ENCODE measurements around the gene POU1F1.
"Not testable (repeated sequence)": the region's sequence is repeated elsewhere in the genome, so short reads cannot be mapped to it uniquely, and the experiment has no call there.

POU1F1 gene, protein sequence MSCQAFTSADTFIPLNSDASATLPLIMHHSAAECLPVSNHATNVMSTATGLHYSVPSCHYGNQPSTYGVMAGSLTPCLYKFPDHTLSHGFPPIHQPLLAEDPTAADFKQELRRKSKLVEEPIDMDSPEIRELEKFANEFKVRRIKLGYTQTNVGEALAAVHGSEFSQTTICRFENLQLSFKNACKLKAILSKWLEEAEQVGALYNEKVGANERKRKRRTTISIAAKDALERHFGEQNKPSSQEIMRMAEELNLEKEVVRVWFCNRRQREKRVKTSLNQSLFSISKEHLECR

DNA sequence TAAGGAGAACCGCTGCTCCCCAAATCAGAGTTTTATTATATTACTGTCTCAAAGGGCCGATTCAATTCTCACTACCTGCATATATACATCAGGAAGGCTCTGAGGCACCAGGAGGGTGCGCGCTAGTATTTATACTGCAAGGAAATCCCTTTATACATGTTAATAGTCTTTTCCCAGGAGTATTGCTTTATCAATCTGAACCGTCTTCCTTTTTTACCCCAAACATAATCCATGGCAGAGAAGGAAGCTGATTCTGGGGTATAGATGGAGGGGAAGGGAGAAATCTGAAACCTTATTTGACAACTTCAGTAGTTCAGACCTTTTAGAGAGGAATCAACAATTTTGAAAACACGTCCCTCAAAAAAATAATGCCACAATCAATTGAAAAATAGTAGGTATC, at the start of gene POU1F1:
Gene POU1F1 (minus strand): TSS at position 101 of the 400 bp plus-strand sequence. CDS start 122 bp downstream, outside the sequence.
- no peak for DNase-seq (ENCODE audit: low read depth)

DNA sequence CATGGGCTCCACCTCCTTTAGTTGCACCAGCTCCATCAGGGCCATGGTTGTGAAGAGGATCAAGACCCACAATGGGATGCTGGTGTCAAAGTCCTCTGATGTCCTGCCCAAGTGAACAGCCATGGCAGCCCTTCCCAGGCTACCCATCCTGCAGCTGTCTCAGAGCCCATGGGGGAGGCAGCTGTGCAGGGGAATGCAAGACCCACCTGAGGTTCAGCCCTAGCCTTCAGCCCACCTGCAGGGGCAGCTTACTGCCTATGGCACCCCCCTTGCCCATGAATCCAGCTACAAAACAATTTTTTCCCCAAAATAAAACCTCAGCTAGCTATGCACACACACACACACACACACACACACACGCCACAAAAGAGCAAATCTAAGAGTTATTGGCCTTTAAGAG, 48.2 kb upstream of the POU1F1 start:
- DNase-seq (ENCODE audit: low read depth), result no peak

DNA sequence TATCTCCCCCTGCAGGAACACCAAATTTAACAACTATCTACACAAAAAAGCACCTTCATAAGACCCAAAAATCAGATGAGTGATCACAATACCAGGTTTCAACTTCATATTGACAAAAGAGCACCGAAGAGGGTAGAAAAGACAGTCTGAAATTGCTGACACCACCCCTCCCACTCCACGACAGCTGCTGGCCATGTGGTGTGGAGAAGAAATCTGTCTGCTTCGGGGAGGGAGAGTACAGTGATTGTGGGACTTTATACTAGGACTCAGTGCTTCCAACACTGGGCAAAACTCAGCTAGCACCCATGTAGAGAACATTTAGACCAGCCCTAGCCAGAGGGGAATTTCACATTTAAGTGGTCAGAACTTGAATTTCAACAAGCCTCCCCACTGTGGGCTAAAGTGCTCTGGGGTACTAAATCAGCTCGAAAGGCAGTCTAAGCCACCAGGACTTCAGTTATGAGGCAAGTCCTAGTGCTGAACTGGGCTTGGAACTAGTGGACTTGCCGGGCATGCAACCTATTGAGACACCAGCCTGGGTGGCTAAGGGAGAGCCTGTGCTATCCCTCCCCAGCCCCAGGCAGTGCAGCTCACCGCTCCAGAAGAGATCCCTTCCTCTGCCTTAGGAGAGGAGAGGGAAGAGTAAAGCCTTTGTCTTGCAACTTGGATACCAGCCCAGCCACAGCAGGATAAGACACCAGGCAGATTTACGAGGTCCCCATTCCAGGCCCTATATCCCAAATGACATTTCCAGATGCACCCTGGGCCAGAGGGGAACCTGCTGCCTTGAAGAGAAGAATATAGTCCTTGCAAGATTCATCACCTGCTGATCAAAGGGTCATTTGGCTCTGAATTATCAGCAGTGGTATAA, 44.6 kb upstream of the POU1F1 start:
- no peak for DNase-seq (ENCODE audit: low read depth)

DNA sequence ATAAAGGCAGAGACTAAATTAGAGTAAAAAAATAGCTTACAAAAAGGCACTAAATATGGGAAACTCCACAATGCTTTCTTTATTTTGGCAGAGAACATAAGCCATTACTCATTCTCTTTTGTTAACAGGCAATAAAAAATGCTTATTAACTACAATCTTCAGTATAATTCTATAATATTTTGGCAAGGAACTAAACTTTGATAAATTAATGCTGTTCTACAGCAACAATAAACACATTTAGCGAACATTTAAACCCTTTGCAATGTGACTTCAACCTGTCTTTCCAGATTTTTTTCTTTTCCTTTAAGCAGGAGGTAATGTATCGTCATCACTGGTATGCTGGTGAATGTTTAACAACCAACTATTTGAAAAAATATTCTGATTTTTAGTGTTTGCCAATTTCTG, 42.2 kb upstream of the POU1F1 start:
- DNase-seq (ENCODE audit: low read depth), result no peak

DNA sequence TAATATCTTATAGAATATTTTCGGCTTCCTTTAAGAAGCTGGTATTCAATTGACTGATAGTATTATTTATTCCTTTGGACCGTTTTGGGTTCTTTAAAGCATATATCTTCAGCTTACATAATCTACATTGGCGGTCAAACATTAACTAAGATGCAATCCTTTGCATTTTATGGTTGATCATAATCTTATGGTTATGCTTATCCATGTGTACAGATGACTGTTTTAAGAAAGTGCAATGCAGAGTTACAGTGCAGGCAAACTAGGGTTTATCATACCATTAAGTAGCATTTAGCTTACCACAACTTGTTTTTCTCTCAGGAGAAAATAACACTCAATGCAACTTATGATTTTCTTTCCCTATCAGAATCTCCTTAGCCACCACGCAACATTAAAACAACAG, 41.4 kb upstream of the POU1F1 start:
- DNase-seq (ENCODE audit: low read depth), result no peak

DNA sequence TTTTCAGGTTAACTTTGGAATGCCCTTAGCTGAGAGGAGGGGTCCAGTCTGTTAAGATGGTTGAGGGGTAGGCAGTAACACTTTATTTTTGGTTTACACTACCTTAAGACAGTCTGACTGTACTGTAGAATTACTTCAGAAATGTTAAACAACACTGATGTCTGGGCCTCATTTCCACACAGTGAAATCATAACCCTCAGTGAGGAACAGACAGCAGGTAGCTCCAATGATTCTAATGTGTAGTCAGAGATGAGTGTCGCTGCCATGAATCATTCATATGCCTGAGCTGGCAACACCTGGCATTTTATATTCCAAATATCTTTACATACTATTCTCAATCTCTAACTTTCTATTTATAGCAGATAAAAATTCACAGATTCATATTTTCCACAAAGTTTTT, 37.3 kb upstream of the POU1F1 start:
- DNase-seq (ENCODE audit: low read depth), result no peak

DNA sequence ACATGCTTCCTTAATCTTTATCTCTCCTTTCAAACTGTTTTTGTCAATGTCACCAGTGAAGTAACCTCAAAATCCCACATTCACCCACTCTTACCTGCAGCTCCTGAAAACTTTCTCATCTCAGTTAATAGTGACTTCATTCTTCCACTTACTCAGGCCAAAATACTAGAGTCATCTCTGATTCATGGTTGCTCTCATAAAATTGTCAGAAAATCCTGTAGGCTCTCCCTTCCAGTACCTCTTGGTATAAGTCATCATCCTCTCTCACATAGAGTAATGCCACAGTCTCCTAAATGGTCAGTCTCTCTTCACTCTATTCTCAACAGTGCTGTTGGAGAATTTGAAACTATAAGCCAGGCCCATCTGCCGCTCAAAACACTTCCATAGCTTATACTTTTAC, 34.9 kb upstream of the POU1F1 start:
- DNase-seq (ENCODE audit: low read depth), result no peak

DNA sequence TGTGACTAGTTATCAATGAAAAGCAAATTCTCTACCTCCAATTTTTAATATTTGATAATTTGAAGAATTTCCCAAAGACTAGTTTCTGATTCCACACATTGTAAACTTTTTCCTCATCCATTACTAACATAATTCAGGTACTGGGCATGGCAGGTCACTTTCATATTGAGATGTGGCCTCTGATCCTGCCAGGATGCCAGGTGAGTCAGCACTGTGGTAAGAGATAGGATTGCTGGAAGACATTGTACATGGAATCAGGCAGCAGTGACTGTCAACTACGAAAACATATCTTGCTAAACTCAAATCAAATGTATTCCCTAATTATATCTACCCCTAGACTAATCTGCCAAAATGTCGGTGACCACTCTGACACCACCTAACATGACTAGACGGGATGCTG, 33.2 kb upstream of the POU1F1 start:
- no peak for DNase-seq (ENCODE audit: low read depth)

DNA sequence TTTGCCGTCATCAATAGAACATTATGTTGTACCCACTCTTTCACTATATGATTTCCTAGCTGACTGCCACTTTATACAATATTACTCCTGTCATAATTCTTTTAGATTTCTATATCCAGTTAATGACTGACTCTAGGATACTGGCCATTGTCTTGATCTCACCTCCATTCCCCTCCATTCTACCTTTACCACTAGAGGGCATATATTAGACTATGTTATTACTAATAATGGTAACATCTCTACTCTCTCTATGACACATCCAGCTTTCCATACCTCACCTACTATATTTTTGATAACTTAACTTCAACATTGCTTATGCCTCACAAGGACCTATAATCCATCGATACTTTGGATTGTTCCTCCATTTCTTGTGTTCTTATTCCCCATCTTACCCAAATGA, 31.4 kb upstream of the POU1F1 start:
- no peak for DNase-seq (ENCODE audit: low read depth)

DNA sequence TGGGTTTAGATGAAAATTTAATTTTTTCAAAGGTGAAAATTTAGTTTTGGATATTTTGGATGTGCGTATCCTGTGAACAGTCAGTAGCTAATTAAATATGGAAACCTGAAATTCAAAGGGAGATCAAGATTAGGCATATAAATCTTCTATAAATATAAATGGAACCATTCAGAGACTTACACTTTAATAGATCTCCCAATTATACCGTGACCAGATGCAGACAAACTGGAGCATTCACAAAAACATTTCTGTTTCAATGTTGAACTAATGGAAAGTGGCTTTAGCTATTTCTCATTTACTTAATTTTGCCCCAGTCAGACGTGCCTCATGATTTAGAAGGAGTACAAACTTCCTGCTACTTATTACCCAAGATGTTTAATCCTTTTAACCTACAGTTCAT, 29.1 kb upstream of the POU1F1 start:
- no peak for DNase-seq (ENCODE audit: low read depth)

DNA sequence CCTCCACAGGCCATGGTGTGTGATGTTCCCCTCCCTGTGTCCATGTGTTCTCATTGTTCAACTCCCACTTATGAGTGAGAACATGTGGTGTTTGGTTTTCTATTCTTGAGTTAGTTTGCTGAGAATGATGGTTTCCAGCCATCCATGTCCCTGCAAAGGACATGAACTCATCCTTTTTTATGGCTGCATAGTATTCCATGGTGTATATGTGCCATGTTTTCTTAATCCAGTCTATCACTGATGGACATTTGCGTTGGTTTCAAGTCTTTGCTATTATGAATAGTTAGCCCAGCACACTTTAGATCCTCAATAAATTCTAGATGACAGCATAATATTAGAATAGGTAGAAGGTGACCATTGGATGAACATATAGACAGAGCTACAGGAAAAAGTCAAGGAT, 28.6 kb upstream of the POU1F1 start:
- DNase-seq (ENCODE audit: low read depth), result not testable (repeated sequence)

DNA sequence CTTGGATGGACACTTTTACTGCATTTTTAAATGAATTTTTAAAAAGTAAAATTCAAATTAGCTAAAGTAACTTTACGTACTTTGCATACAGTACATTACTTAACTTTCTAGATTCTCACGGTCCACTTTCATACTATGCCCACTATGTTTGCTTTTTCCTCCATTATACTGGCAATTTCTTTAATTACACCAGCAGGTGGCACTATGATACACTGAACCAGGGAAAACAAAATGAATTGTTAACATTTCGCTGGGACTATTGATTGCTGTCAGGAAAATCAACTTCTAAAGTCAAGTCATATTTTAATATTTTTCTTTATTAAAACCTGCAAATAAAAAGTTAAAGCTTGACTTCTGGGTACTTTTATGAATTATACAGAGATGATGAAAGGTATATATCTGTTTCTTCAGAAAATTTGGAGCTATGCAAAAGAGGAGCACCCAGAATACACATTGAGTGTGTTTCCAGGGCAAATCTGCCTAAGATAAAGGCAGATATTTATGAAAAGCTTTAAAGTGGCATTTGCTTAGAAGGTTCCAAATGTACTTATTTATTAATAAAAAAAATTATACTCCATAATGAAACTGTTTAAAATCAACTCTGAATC, 21.8 kb upstream of the POU1F1 start:
- DNase-seq (ENCODE audit: low read depth), result no peak

DNA sequence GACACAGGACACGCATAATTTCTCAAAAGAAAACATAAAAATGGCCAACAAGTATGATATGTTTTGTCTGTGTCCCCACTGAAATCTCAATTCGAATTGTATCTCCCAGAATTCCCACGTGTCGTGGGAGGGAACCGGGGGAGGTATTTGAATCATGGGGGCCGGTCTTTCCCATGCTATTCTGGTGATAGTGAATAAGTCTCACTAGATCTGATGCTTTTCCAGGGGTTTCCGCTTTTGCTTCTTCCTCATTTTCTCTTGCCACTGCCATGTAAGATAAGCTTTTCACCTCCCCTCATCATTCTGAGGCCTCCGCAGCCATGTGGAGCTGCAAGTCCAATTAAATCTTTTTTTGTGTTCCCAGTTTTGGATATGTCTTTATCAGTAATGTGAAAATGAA, 12.1 kb upstream of the POU1F1 start:
- no peak for DNase-seq (ENCODE audit: low read depth)

DNA sequence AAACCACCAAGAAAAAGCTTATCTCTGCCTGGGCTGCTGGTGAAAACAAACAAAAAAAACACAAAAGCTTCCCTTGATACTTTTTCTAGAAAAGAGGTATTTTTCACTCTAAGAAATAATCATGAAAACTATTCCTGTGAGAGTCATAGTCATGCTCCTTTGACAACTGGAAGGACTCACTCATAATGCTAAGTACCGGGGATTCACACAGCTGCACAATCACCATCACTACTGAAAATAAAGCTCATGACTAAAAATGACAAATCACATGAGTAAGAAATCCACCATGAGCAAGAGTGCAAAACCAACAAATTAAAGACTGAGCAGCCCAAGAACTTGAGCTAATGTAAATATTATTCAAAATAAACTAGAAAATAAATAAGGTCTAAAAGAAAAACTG, 10.6 kb upstream of the POU1F1 start:
- DNase-seq (ENCODE audit: low read depth), result no peak

DNA sequence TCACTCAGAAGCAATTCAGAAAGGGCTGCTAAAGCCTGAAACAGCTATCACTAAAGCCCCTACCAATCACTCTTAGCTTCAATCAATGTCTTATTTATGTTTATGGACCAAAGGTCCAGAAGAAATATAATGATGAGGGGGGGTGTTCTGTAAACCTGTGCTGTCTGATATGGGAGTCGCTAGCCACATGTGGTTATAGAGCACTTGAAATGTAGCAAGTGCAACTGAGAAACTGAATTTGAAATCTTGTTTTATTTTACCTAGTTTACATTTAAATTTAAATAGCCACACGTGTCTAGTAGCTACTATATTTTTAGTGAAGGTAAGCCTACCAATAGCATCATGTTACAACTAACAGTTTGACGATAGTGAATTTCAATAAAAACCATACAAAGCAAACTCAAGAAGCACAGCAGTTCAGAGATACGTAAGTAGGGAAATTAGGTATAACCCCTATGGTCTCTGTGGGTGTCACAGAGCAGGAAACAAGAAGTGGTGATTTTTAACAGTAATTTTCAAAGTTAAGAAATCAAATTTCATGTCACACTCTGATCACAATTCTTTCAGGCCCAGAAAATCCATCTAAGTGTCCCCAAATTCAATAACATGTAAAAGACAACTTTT, 3.6 kb downstream of the POU1F1 start:
- DNase-seq (ENCODE audit: low read depth), result no peak

DNA sequence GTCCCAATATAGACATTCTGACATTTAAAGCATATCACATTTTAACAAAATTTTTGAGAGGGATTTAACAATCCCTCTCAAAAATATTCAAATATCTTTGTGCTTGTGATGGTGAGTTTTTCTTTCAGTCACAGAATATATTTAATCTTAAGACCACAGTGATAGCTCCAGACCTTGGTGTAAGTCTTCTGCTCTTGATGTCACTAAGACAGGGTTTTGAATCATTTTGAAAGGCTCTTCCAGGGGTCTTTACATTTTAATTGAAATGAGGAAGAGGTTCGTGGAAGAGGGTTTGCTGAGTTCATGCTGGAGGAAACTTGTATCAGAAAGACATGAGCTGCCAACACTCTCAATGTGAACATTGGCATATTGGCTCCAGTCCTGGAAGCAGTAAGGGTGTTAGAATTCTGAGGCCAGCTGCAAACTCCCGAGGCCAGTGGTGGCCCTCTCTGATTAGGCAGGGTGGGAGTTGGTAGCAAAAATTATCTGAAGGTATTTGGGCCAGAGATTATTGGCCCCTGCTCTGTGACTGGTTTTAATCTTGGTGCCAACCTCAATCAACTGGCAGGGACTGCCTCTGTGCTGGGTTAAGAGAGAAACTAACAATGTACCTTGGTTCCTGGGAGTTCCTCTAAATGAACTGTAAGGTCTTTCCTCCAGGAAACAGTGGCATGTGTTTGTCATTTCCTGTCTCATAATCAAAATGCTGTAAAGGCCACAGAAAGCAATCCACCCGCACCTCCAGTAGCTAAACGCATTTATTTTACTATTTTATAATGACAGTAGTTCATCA, 5.3 kb downstream of the POU1F1 start:
- DNase-seq (ENCODE audit: low read depth), result no peak

DNA sequence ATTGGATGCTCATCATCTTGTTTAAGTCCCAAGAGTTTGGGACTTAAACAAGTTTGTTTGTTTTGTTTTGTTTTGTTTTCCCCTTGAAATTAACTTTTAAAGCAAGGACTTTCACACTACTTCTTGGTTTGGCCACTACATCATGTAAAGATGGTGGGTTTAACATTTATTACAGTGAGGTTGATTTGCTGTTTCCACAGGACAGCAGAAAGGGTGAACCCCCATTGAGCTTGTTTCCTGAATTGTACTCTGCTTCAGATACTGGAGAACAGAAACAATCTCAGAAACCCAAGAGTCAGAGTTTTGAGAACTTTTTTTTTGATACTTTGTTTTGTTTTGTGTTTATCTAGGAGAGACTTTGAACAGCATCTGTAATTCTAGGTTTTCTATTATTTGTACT, 6.7 kb downstream of the POU1F1 start:
- no peak for DNase-seq (ENCODE audit: low read depth)

DNA sequence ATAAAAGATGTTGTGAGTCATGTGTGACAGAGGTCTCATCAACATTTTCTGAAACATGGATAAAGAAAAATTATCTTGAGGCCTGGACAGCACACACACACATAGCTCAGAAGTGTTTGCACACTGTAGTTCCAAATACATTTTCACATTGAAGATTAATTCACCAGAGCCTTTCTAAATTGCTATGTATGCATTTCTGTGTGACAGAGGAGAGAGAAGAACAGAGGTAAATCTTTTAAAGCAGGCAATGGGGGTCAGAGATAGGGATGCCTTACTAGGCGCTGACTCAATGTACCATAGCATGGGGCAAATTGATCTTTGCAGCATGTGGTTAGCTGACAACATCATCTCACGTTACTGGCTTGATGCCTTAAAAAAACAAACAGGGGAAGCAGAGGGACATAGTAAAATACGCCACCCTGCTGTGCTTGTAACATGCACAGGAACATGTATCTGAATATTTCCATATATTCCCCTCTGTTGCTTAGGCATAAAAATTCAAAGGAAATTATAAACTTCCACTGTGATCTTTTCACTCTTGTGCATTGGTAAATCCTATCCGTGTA, 7.7 kb downstream of the POU1F1 start:
- DNase-seq (ENCODE audit: low read depth), result no peak

DNA sequence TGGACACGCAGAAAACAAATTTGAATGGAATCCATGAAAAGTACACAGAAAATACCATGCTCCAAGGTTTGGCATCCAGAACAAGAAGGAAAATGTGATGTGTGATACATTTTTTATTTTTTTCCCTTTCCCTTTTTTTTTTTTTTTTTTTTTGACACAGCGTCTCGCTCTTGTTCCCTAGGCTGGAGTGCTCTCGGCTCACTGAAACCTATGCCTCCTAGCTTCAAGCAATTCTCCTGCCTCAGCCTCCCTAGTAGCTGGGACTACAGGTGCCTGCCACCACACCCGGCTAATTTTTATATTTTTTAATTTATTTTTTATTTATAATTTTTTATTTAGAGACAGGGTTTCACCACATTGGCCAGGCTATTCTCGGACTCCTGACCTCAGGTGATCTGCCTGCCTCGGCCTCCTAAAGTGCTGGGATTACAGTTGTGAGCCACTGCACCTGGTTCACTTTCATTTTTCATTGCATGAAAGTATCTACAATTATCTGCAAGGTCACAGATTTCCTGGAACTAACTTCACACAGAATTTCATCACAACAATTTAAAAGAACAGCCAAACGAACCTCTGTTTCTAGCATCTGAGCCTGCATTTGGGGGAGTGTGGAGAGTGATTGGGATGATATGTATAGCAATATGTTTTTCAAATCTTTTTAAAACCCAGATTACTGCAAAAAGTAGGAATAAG, 8.3 kb downstream of the POU1F1 start:
- DNase-seq (ENCODE audit: low read depth), result no peak

DNA sequence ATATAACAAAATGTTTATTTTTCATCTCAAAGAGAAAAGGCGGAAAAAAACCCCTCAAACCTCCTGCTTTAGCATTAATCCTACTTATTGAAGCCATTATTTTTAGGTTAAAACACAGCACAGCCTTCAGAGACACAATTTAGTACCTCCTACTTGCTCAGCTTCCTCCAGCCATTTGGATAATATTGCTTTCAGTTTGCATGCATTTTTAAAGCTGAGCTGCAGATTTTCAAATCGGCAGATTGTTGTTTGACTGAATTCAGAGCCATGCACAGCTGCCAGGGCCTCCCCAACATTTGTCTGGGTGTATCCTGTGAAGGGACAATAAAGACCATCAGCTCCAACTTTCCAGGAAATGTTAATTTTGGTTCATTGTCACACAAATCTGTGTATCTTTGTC, 14.5 kb downstream of the POU1F1 start:
- no peak for DNase-seq (ENCODE audit: low read depth)

DNA sequence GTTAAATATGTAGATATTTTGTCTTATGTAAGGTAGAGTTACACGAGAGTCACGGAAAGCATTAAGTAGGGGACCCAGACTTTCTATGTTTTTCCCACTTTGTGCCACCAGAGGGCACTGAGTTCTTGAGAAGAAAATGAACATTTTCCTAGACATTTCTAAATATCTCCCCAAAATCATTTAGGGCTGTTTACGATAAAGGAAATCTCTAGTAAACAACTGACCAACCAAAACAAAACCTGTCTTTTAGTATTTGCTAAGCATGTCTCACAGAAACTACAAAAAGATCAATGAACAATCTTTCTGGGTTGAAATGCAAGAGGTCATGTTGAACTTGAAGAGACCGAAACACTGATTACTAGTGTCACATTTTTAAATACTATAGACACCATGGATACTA, 16.1 kb downstream of the POU1F1 start:
- DNase-seq (ENCODE audit: low read depth), result peak; percentile 5

Measured in activated T-cell treated with anti-CD3 and anti-CD28 coated beads for 48 hours (primary cell).